Gastrocnemius medialis (tissue), 4 donors: ENCODE data around the gene ZIC1. TPM values are rescaled to one million over a fixed set of nuclear protein-coding genes. Genes with fewer than 3 reads are reported as not detected.
A peak's percentile ranks its signal among the peaks of the same experiment; 100 is the strongest.

Experiments
- ATAC-seq, 2 donors: fragments of 150-250 bp; one replicate each; pipeline ENCODE4 v1.9.1; 2016
- DNase-seq, 2 donors: peaks; one replicate each; pipeline ENCODE4 v3.0.0-alpha.2; 2019
- H3K27ac ChIP-seq, 4 donors: fragments of 200-600 bp; sonication (generic); 1 replicate in 1 of 4; 2 replicates in 3 of 4; pipeline ENCODE4 v1.5.1; 2016 to 2018; ENCODE audit warnings: mild to moderate bottlenecking in 2 of 4, moderate library complexity in 1 of 4
- H3K27me3 ChIP-seq, 3 donors: fragments of 200-600 bp; sonication (generic) in 2 of 3; 1 replicate in 1 of 3; 2 replicates in 2 of 3; pipeline versions ENCODE4 v1.5.1 to v1.6.0; 2016 to 2019; ENCODE audit warnings: mild to moderate bottlenecking in 1 of 3, moderate library complexity in 1 of 3
- H3K36me3 ChIP-seq, 2 donors: fragments of 200-600 bp; sonication (generic) in 1 of 2; one replicate each; pipeline ENCODE4 v1.5.1; 2017 to 2018
- H3K4me1 ChIP-seq, 2 donors: fragments of 200-600 bp; sonication (generic) in 1 of 2; one replicate each; pipeline ENCODE4 v1.5.1; 2016 to 2017; ENCODE audit warnings: mild to moderate bottlenecking in 2 of 2
- H3K4me3 ChIP-seq, 4 donors: fragments of 200-600 bp; sonication (generic) in 3 of 4; 1 replicate in 1 of 4; 2 replicates in 3 of 4; pipeline ENCODE4 v1.5.1; 2016 to 2019; ENCODE audit warnings: mild to moderate bottlenecking in 2 of 4
- H3K9me3 ChIP-seq, 3 donors: fragments of 200-600 bp; sonication (generic) in 2 of 3; 1 replicate in 1 of 3; 2 replicates in 2 of 3; pipeline ENCODE4 v1.5.1; 2016 to 2019
- CTCF ChIP-seq, 5 experiments: fragments of 450-650 bp in 3 of 5; fragments of 200-600 bp in 2 of 5; sonication (generic) in 2 of 5; IDR thresholded peaks in 4 of 5; conservative IDR thresholded peaks in 1 of 5; 1 replicate in 4 of 5; 2 replicates in 1 of 5; pipeline ENCODE4 v1.5.1; 2016 to 2019; ENCODE audit warnings: antibody characterized with exemption in 5 of 5, mild to moderate bottlenecking in 3 of 5, moderate library complexity in 3 of 5
- POLR2A ChIP-seq, 2 donors: fragments of 450-650 bp; IDR thresholded peaks; one replicate each; pipeline ENCODE4 v1.6.1; 2017; ENCODE audit warnings: antibody characterized with exemption in 2 of 2, mild to moderate bottlenecking in 2 of 2, moderate library complexity in 2 of 2
- in situ Hi-C, 4 donors: fragments of 200-750 bp; cut with MboI; loops; one replicate each; pipeline versions ENCODE4 v1.15.0 to v1.8.0; 2017; ENCODE audit warnings: low sequenced_read_pairs in 4 of 4
- intact Hi-C: fragments of 100-400 bp; cut with DNase I; formaldehyde crosslinking; loops from one replicate; pipeline ENCODE4 v1.15.1; 2023; ENCODE audit warnings: low total_unique reads
- total RNA-seq, 4 donors: library from RNA; depleted of rRNA; stranded (reverse); fragments of >200 nt; gene quantifications; one replicate each; pipeline versions ENCODE4 v1.1.0 to v1.2.3, GENCODE V29; 2016

The ZIC1 gene
- total RNA-seq, 4 donors from 2014 or later, result 3.3 to 5.2 (median 4.3) TPM

DNA sequence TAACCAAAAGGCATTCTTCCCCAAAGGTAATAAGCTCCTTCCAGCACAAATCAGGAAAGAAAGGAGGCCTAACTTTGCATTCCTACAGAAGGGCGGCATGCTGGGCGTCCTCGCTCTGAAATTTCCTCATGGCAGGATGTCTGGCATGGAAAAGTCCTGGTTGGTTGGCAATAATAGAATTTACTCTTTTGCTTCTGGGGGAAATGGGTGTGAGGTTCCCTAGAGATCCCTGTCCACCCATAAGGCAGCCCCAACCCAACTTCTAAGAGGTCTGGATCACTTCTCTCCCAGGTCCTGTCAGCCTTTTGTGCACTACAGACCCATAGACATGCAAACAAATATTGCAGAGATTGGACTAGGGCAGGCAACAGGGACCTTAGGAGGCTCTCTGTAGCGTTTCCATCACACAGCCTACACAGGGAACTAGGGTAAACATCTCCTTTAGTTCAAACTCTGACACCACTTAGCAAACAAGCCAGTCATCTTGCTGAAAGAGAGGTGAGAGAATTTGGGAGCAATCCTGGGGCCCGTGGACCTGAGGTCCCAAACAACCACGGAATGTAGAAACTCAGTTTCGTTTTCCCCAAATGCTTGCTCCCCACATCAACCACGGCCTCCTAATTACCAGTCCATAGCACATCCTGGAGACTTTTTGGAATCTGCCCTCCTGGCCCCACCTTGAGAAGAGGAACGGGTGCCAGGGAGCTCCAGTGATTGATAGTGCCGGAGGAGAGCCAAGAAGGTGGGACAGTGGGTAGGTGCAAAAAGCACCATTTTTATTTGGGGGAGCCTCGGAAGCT is 5.0 kb upstream of the ZIC1 start:
- Histone ChIP-seq H3K9me3 (no peaks in the 10 kb centered on the region), H3K4me1 (no peaks in the 10 kb centered on the region), H3K4me3 (no peak overlapping the region), H3K27ac (no peak overlapping the region), H3K36me3 (no peaks in the 10 kb centered on the region), H3K27me3 (peaks cover 15 to 25% (median 24%) of the 10 kb centered on the region in 3 donors)
- DNase-seq, result no peak
- in situ Hi-C loops (no loop called here), intact Hi-C loops (no loop called here)
- TF ChIP-seq POLR2A (IDR thresholded peaks at IDR 0.05) (no peak), CTCF (IDR thresholded peaks at IDR 0.05 in 4 of 5, conservative IDR thresholded peaks at IDR 0.05 in 1 of 5) (no peak)
- ATAC-seq, result no peak

DNA sequence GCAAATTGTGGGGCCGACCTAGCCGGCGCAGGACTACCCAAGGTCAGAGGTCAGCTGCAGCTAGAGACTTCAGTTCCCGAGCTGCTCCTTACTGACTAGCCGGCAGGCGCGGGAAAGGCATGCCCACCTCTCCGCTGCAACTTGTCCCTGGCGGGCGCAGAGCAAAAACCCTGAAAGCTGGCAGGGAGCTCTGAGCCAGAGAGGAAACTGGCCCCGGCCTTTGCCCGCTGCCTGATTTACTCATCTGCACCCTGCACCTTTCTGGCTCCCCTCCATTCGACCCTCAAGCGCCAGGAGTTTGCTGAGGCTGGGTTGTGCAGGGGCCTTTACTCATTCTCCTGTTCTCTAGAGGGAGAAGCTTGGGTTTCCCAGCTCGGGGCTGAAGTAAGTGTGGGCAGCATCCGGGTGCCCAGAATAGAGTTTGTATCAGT is 4.3 kb upstream of the ZIC1 start:
- ATAC-seq (no peak), DNase-seq (no peak)
- Histone ChIP-seq H3K4me3 (no peak overlapping the region), H3K27ac (no peak overlapping the region), H3K27me3 (peaks cover 16 to 29% (median 25%) of the 10 kb centered on the region in 3 donors), H3K9me3 (no peaks in the 10 kb centered on the region), H3K4me1 (no peaks in the 10 kb centered on the region), H3K36me3 (no peaks in the 10 kb centered on the region)
- in situ Hi-C loops (no loop called here), intact Hi-C loops (no loop called here)
- TF ChIP-seq POLR2A (IDR thresholded peaks at IDR 0.05), result no peak
- no peak for TF ChIP-seq CTCF (IDR thresholded peaks at IDR 0.05 in 4 of 5, conservative IDR thresholded peaks at IDR 0.05 in 1 of 5)

DNA sequence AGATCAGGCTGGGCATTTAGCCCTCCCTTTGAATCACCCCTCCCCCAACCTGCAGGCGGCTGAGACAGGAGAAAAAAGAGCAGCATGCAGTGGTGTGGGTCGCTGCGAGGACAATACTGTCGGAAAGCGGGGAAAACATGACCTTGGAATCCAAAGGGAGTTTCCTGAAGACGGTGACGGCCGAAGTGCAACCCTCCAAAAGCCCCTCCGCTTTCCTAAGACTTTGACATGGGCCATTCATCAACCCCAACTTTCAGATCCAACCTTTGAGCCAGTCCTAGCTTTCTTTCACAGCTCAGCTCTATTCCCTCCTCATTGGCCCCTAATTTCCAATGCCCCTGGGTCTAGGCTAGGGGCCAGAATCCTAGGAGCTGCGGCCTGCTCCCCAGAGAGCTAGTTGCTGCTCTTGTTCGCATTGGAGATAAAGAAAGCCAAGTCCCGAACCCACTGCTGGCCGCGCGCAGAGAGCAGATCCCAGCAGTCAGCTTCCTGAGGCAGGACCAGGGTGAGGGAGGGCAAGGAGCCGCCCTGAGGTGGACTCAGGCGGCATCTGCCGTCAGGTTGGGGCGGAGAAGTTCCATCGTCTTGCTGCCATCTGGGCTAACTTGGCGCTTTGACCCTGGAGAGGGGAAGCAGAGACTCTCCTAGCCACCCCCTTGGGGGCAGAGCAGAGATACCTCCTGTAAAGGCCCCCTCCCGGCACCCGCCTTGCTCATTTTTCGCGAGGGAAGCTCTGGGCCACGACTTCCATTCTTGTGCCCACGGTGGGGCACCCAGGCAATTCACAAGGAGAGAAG is 3.7 kb upstream of the ZIC1 start:
- no peaks in the 10 kb centered on the region for H3K36me3 ChIP-seq
- intact Hi-C loops, result no loop called here
- ATAC-seq (no peak), DNase-seq (no peak)
- H3K9me3 ChIP-seq, result no peaks in the 10 kb centered on the region
- no peak for TF ChIP-seq CTCF (IDR thresholded peaks at IDR 0.05 in 4 of 5, conservative IDR thresholded peaks at IDR 0.05 in 1 of 5)
- TF ChIP-seq POLR2A (IDR thresholded peaks at IDR 0.05), result no peak
- in situ Hi-C loops, result no loop called here
- H3K27me3 ChIP-seq, result peaks cover 21 to 35% (median 25%) of the 10 kb centered on the region in 3 donors
- H3K4me1 ChIP-seq, result peaks cover 0 to 5% of the 10 kb centered on the region in 2 donors
- no peak overlapping the region for H3K27ac ChIP-seq
- no peak overlapping the region for H3K4me3 ChIP-seq

DNA sequence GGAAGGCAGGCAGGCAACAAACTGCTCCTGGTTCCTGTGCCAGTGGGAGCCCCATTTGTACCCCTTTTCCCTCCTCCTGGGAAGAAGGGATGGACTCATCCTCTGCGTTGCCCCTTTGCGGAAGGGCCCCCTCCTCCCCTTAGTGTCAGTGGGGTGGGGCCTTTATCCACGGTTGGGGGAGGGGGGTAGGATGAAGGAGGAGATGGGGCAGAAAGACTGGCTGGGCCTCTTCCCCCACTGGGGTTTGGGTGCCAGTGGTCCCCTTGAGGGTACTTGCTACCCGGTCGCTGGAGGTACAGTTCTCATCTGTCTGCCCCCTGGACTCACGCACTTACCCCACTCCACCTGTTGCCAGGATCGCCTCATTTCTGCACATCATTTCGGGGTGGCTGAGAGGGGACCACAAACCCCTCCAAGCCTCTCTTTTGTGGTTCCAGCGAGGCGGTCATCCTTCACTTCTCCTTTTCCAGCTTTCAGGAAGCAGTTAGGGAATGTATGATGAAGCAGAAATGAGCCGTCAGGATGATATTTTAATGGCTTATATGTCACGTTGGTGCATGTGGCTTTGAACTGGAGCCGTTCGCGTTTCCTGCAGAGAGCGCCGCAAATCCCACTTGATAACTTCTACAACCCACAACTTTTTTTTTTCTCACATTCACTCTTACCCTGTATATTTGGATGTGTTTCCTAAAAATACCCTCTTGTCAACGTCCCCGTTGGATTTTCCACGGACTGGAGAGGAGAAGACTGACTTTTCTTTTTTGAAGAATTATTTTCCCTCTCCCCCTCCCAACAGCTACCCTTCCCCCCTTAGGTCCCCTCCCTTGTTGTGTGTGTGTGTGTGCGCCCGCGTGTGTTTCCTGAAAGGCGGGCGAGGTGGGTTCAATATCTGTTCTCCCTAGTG is 2.9 kb upstream of the ZIC1 start, which contains the start of gene ZIC4:
Gene ZIC4 (minus strand): TSS at position 516 of the 904 bp plus-strand sequence. CDS start 3,746 bp downstream, outside the sequence.
- no peak for DNase-seq
- TF ChIP-seq POLR2A (IDR thresholded peaks at IDR 0.05), result no peak
- TF ChIP-seq CTCF (IDR thresholded peaks at IDR 0.05 in 4 of 5, conservative IDR thresholded peaks at IDR 0.05 in 1 of 5), result no peak
- Histone ChIP-seq H3K4me1 (peaks cover 1 to 14% of the 10 kb centered on the region in 2 donors), H3K4me3 (peak within 1 kb of the TSS in 1 of 4 donors; percentile 14), H3K27me3 (peaks cover 24 to 35% (median 26%) of the 10 kb centered on the region in 3 donors), H3K9me3 (no peaks in the 10 kb centered on the region), H3K36me3 (no peaks in the 10 kb centered on the region), H3K27ac (no peak within 1 kb of the TSS)
- ATAC-seq, result no peak
- intact Hi-C loops, result no loop called here
- in situ Hi-C loops, result no loop called here
